CMK (cell line): ENCODE measurements around the gene HES5.

Source experiments
- DNase-seq: peaks from one replicate; pipeline ENCODE4 v3.0.0-alpha.2; 2010; ENCODE audit warnings: low read depth

Gene HES5

GRCh38 chr1:2530513-2531361 lies 674 bp upstream of the HES5 start:
- no peak for DNase-seq

- no peak for DNase-seq
Observed at GRCh38 chr1:2528966-2529783, 888 bp downstream of the HES5 start.

GRCh38 chr1:2528611-2528965 lies 1.5 kb downstream of the HES5 start:
- no peak for DNase-seq

- DNase-seq, result no peak
Observed at GRCh38 chr1:2528016-2528415, 2.0 kb downstream of the HES5 start.

GRCh38 chr1:2527556-2527860 lies 2.6 kb downstream of the HES5 start:
- no peak for DNase-seq

GRCh38 chr1:2526824-2527555 lies 3.1 kb downstream of the HES5 start:
- peak; percentile 72 for DNase-seq

GRCh38 chr1:2525920-2526823 lies 3.9 kb downstream of the HES5 start, which contains the start of gene PANK4:
Gene PANK4, minus strand, starts transcription at chr1:2526596. Its CDS starts 9 bp downstream, at chr1:2526587.
- DNase-seq, result peak; percentile 89

- no peak for DNase-seq
Observed at GRCh38 chr1:2525572-2525919, 4.5 kb downstream of the HES5 start.

GRCh38 chr1:2523891-2524609 lies 6.0 kb downstream of the HES5 start:
- no peak for DNase-seq

GRCh38 chr1:2523191-2523890 lies 6.7 kb downstream of the HES5 start:
- no peak for DNase-seq

GRCh38 chr1:2522230-2522629 lies 7.8 kb downstream of the HES5 start:
- no peak for DNase-seq

GRCh38 chr1:2520806-2521205 lies 9.3 kb downstream of the HES5 start:
- DNase-seq, result no peak

- DNase-seq, result no peak
Observed at GRCh38 chr1:2520206-2520605, 9.9 kb downstream of the HES5 start.

GRCh38 chr1:2519729-2520128 lies 10.3 kb downstream of the HES5 start:
- no peak for DNase-seq

GRCh38 chr1:2519029-2519685 lies 10.9 kb downstream of the HES5 start:
- no peak for DNase-seq

- DNase-seq, result no peak
Observed at GRCh38 chr1:2518528-2518927, 11.5 kb downstream of the HES5 start.

GRCh38 chr1:2517966-2518365 lies 12.1 kb downstream of the HES5 start:
- no peak for DNase-seq

GRCh38 chr1:2516946-2517345 lies 13.1 kb downstream of the HES5 start:
- DNase-seq, result no peak

GRCh38 chr1:2516124-2516523 lies 13.9 kb downstream of the HES5 start:
- no peak for DNase-seq

- DNase-seq, result no peak
Observed at GRCh38 chr1:2515763-2516080, 14.3 kb downstream of the HES5 start.
